ENCODE results near the gene CEP89.
"Not testable (repeated sequence)": the region's sequence is repeated elsewhere in the genome, so short reads cannot be mapped to it uniquely, and the experiment has no call there.

CEP89 gene

GRCh38 chr19:32874605-32875004 is 97.2 kb downstream of the CEP89 start:
- H3K27ac ChIP-seq (ENCODE audit: insufficient read depth, low read depth, low read length, poor library complexity, severe bottlenecking) = no peak overlapping the region
- no peaks in the 10 kb centered on the region for H3K27me3 ChIP-seq (ENCODE audit: control insufficient read depth, insufficient read depth, low read length, poor library complexity, severe bottlenecking)
- no peaks in the 10 kb centered on the region for H3K36me3 ChIP-seq (ENCODE audit: control insufficient read depth, insufficient read depth, low read length)
- WGBS, 2 experiments = 86 to 87% methylated on average over 9 of the region's 9 CpGs
- H3K4me3 ChIP-seq (ENCODE audit: insufficient read depth, low read depth, low read length) = no peak overlapping the region
- no peaks in the 10 kb centered on the region for H3K9me3 ChIP-seq (ENCODE audit: control insufficient read depth, low read length)
- H3K4me1 ChIP-seq (ENCODE audit: control insufficient read depth, insufficient read depth, low read length) = peaks cover 6% of the 10 kb centered on the region

DNA sequence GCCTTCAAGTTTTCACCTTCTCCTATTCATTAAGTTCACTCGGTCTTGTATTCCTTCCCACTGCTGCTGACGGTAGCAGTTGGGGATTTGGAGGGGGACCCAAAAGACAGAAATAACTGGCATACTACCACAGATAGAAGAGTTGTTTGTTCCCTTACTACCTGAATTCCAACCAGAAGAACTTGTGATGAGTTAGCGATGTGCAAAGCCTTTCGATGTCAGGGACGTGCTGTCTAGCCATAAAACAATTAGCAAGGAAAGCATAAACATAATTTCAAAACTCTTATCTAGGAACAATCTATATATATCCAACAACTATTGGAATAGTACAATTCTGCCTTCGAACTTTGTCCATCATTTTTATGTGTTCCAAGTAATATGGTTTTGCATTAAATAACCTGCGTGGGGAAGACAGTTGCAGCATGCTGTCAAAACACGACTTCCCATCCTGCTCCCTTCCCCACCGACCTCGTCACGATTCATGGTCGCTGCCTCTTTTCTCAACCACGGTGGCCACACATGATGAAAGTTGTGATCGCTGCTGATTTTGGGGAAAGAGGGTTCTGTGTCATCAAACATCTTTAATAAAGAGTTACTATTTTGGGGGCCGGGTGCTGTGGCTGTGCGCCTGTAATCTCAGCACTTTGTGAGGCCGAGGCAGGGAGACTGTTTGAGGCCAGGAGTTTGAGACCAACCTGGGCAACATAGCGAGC is 98.4 kb downstream of the CEP89 start:
- H3K27me3 ChIP-seq (ENCODE audit: control insufficient read depth, insufficient read depth, low read length, poor library complexity, severe bottlenecking) = no peaks in the 10 kb centered on the region
- WGBS, 2 experiments = 92% methylated on average over 18 of the region's 18 CpGs
- H3K4me3 ChIP-seq (ENCODE audit: insufficient read depth, low read depth, low read length) = no peak overlapping the region
- peaks cover 6% of the 10 kb centered on the region for H3K4me1 ChIP-seq (ENCODE audit: control insufficient read depth, insufficient read depth, low read length)
- H3K36me3 ChIP-seq (ENCODE audit: control insufficient read depth, insufficient read depth, low read length) = no peaks in the 10 kb centered on the region
- no peaks in the 10 kb centered on the region for H3K9me3 ChIP-seq (ENCODE audit: control insufficient read depth, low read length)
- H3K27ac ChIP-seq (ENCODE audit: insufficient read depth, low read depth, low read length, poor library complexity, severe bottlenecking) = no peak overlapping the region

GRCh38 chr19:32872391-32872790 is 99.4 kb downstream of the CEP89 start:
- WGBS, 2 experiments = 91 to 96% methylated on average over 3 of the region's 3 CpGs
- H3K27ac ChIP-seq (ENCODE audit: insufficient read depth, low read depth, low read length, poor library complexity, severe bottlenecking) = no peak overlapping the region
- H3K27me3 ChIP-seq (ENCODE audit: control insufficient read depth, insufficient read depth, low read length, poor library complexity, severe bottlenecking) = no peaks in the 10 kb centered on the region
- no peaks in the 10 kb centered on the region for H3K36me3 ChIP-seq (ENCODE audit: control insufficient read depth, insufficient read depth, low read length)
- no peaks in the 10 kb centered on the region for H3K9me3 ChIP-seq (ENCODE audit: control insufficient read depth, low read length)
- peaks cover 6% of the 10 kb centered on the region for H3K4me1 ChIP-seq (ENCODE audit: control insufficient read depth, insufficient read depth, low read length)
- H3K4me3 ChIP-seq (ENCODE audit: insufficient read depth, low read depth, low read length) = no peak overlapping the region

- Histone ChIP-seq H3K36me3 (ENCODE audit: control insufficient read depth, insufficient read depth, low read length) (no peaks in the 10 kb centered on the region), H3K27me3 (ENCODE audit: control insufficient read depth, insufficient read depth, low read length, poor library complexity, severe bottlenecking) (no peaks in the 10 kb centered on the region), H3K27ac (ENCODE audit: insufficient read depth, low read depth, low read length, poor library complexity, severe bottlenecking) (no peak overlapping the region), H3K4me1 (ENCODE audit: control insufficient read depth, insufficient read depth, low read length) (peaks cover 6% of the 10 kb centered on the region), H3K4me3 (ENCODE audit: insufficient read depth, low read depth, low read length) (no peak overlapping the region), H3K9me3 (ENCODE audit: control insufficient read depth, low read length) (no peaks in the 10 kb centered on the region)
- 92 to 93% methylated on average over 12 of the region's 12 CpGs for WGBS, 2 experiments
Observed at GRCh38 chr19:32870981-32871451, 100.7 kb downstream of the CEP89 start.

DNA sequence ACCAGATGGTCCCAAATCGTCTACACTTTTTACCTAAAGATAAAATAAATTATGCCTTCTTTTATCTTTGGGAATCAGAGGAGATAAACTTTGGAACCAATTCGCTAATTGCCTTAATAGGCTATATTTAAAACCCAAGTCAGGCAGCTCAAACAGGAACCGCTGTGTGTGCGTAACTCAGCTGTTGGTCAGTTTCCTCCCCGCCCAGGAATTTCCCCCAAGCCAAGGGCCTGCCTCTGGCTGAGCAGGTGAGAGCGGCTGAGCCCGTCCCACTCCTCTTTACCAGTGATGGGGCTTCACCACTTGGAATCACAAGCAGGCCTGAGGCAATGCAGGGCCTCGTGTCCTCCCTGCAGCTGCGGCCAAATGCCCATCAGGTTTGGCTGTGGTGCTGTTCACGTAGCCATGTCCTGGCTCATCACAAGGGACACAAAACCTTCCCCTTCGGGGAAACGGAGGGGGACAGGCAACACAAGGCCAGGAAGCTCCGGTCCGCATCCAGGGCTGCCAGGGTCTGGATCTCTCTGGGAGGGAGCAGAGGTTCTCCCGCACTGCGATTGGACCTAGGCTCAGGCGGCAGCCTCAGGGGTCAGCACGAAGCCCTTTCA is 101.7 kb downstream of the CEP89 start:
- Histone ChIP-seq H3K9me3 (ENCODE audit: control insufficient read depth, low read length) (no peaks in the 10 kb centered on the region), H3K27ac (ENCODE audit: insufficient read depth, low read depth, low read length, poor library complexity, severe bottlenecking) (no peak overlapping the region), H3K4me3 (ENCODE audit: insufficient read depth, low read depth, low read length) (no peak overlapping the region), H3K27me3 (ENCODE audit: control insufficient read depth, insufficient read depth, low read length, poor library complexity, severe bottlenecking) (no peaks in the 10 kb centered on the region), H3K36me3 (ENCODE audit: control insufficient read depth, insufficient read depth, low read length) (no peaks in the 10 kb centered on the region), H3K4me1 (ENCODE audit: control insufficient read depth, insufficient read depth, low read length) (peaks cover under 1% of the 10 kb centered on the region)
- 84 to 86% methylated on average over 18 of the region's 18 CpGs for WGBS, 2 experiments

- no peak within 1 kb of the TSS for H3K27ac ChIP-seq (ENCODE audit: insufficient read depth, low read depth, low read length, poor library complexity, severe bottlenecking)
- no peaks in the 10 kb centered on the region for H3K9me3 ChIP-seq (ENCODE audit: control insufficient read depth, low read length)
- no peaks in the 10 kb centered on the region for H3K27me3 ChIP-seq (ENCODE audit: control insufficient read depth, insufficient read depth, low read length, poor library complexity, severe bottlenecking)
- no peaks in the 10 kb centered on the region for H3K36me3 ChIP-seq (ENCODE audit: control insufficient read depth, insufficient read depth, low read length)
- WGBS, 2 experiments = 91 to 92% methylated on average over 12 to 14 of the region's 14 CpGs
- no peaks in the 10 kb centered on the region for H3K4me1 ChIP-seq (ENCODE audit: control insufficient read depth, insufficient read depth, low read length)
- H3K4me3 ChIP-seq (ENCODE audit: insufficient read depth, low read depth, low read length) = no peak within 1 kb of the TSS
Observed at GRCh38 chr19:32869369-32869965, 102.3 kb downstream of the CEP89 start, which contains the start of gene SLC7A9. Gene SLC7A9 (minus strand): TSS chr19:32869767. CDS start chr19:32868534, 1,233 bp downstream.

DNA sequence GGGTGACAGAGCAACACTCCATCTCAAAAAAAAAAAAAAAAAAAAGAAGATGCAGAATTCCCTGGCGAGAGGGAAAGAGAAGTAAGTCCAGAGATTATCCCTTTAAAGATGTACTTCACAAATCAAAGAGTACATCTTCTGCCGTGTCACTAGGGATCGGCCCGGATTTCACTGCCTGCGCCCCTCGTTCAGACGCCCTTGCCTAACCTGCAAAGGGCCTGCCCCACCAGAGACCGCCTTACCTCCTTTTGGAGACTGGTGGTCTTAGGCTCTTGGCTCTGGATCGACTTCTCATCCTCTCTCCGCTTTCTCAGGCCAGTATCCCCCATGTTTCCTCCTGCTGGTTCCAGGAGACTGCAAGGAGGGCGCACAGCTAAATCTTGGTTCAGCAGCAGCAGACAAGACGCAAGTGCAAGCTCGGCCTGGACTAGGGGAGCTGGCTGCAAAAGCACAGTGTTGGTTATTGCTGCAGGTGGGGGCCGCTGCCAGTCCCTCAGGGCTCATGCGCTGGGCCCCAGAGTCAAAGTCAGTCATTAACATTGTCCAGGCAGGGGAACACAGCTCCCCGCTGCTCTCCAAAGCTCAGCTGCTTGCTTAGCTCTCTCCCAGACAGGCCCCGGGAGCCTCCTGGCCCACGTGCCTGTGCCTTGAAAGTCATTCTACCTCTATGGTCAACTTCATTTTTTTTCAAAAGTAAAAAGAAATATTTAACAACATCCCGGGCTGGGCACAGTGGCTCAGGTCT is 103.4 kb downstream of the CEP89 start:
- Histone ChIP-seq H3K4me3 (ENCODE audit: insufficient read depth, low read depth, low read length) (no peak overlapping the region), H3K27ac (ENCODE audit: insufficient read depth, low read depth, low read length, poor library complexity, severe bottlenecking) (no peak overlapping the region), H3K9me3 (ENCODE audit: control insufficient read depth, low read length) (no peaks in the 10 kb centered on the region), H3K36me3 (ENCODE audit: control insufficient read depth, insufficient read depth, low read length) (no peaks in the 10 kb centered on the region), H3K4me1 (ENCODE audit: control insufficient read depth, insufficient read depth, low read length) (no peaks in the 10 kb centered on the region), H3K27me3 (ENCODE audit: control insufficient read depth, insufficient read depth, low read length, poor library complexity, severe bottlenecking) (no peaks in the 10 kb centered on the region)
- 89% methylated on average over 18 to 19 of the region's 19 CpGs for WGBS, 2 experiments

GRCh38 chr19:32867436-32867835 is 104.3 kb downstream of the CEP89 start:
- 92 to 94% methylated on average over 9 of the region's 9 CpGs for WGBS, 2 experiments
- not testable (repeated sequence) for H3K27ac ChIP-seq (ENCODE audit: insufficient read depth, low read depth, low read length, poor library complexity, severe bottlenecking); H3K36me3 ChIP-seq (ENCODE audit: control insufficient read depth, insufficient read depth, low read length); H3K27me3 ChIP-seq (ENCODE audit: control insufficient read depth, insufficient read depth, low read length, poor library complexity, severe bottlenecking); H3K9me3 ChIP-seq (ENCODE audit: control insufficient read depth, low read length); H3K4me1 ChIP-seq (ENCODE audit: control insufficient read depth, insufficient read depth, low read length); H3K4me3 ChIP-seq (ENCODE audit: insufficient read depth, low read depth, low read length)

DNA sequence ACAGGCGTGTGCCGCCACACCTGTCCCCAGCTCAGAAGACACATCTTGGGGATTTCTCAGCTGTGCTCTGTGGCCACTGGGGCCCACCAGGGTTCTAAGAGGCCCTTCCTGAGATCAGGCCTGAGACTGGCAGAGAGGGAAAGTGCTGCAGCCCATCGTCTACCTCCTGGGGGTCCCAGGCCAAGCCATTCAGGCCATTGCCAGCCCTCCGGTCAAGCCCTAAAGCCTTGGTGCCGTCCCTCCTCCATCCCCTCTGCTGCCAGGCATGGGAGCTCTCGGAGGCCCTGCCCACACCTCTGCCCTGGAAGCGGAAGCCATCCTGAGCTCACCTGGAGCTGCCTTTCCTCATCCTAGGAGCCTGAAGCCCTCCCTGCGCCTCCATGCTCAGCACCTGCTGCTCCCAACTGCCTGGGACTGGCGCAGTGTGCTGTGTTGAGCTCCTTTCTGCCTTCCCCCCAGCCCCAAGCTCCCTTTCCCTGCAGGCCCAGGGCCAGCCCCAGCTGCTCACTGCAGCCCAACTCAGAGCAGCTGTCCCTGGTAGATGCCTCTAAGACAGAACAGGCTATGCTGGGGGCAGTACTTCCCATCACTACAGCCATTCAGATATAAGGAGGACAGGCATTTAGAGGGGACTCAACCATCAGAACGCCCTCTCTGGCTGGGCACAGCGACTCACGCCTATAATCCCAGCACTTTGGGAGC is 105.0 kb downstream of the CEP89 start:
- no peak overlapping the region for H3K4me3 ChIP-seq (ENCODE audit: insufficient read depth, low read depth, low read length)
- no peaks in the 10 kb centered on the region for H3K9me3 ChIP-seq (ENCODE audit: control insufficient read depth, low read length)
- H3K27me3 ChIP-seq (ENCODE audit: control insufficient read depth, insufficient read depth, low read length, poor library complexity, severe bottlenecking) = no peaks in the 10 kb centered on the region
- 89 to 90% methylated on average over 12 of the region's 12 CpGs for WGBS, 2 experiments
- no peaks in the 10 kb centered on the region for H3K4me1 ChIP-seq (ENCODE audit: control insufficient read depth, insufficient read depth, low read length)
- H3K27ac ChIP-seq (ENCODE audit: insufficient read depth, low read depth, low read length, poor library complexity, severe bottlenecking) = no peak overlapping the region
- H3K36me3 ChIP-seq (ENCODE audit: control insufficient read depth, insufficient read depth, low read length) = no peaks in the 10 kb centered on the region
